Neural progenitor cell (in vitro differentiated cells): ENCODE data around the gene CHPF2.

Experiments used
- EZH2 ChIP-seq: fragments of 200-600 bp; sonication (generic); IDR thresholded peaks from 2 replicates; pipeline ENCODE4 v1.6.1; 2017; ENCODE audit warnings: antibody characterized with exemption, mild to moderate bottlenecking, moderate library complexity
- EZH2phosphoT487 ChIP-seq: fragments of 200-600 bp; sonication (generic); IDR thresholded peaks from 2 replicates; pipeline ENCODE4 v1.6.1; 2017; ENCODE audit warnings: antibody characterized with exemption
- TF ChIP-seq, protein P1 (sequence below): fragments of 200-600 bp; sonication (generic); IDR thresholded peaks from 2 replicates; pipeline ENCODE4 v1.5.1; 2017; ENCODE audit warnings: antibody characterized with exemption, mild to moderate bottlenecking

DNA sequence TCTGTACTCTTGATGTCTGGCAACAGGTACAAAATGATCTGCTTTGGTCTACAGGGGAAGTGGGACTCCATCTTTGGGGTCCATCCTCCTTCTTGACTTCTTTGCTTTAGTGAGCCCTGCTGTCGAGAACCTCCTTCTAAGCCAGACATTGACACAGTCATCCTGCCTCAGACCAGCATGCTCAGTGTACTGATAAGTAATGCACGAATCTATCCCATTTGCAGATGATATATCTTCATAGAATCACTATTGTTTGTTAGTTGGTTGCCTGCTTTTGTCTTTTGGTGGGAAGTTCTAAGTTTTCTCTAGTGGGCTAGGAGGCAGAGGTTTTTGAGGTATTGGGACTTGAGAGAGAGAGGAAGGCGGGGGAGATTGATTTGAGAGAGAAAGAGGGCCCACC is 30.9 kb upstream of the CHPF2 start:
- TF ChIP-seq EZH2phosphoT487 (no peak), EZH2 (no peak)
- TF ChIP-seq, protein P1, sequence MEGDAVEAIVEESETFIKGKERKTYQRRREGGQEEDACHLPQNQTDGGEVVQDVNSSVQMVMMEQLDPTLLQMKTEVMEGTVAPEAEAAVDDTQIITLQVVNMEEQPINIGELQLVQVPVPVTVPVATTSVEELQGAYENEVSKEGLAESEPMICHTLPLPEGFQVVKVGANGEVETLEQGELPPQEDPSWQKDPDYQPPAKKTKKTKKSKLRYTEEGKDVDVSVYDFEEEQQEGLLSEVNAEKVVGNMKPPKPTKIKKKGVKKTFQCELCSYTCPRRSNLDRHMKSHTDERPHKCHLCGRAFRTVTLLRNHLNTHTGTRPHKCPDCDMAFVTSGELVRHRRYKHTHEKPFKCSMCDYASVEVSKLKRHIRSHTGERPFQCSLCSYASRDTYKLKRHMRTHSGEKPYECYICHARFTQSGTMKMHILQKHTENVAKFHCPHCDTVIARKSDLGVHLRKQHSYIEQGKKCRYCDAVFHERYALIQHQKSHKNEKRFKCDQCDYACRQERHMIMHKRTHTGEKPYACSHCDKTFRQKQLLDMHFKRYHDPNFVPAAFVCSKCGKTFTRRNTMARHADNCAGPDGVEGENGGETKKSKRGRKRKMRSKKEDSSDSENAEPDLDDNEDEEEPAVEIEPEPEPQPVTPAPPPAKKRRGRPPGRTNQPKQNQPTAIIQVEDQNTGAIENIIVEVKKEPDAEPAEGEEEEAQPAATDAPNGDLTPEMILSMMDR, result no peak
